ENCODE measurements around the gene MRPL49. TPM values are rescaled to one million over a fixed set of nuclear protein-coding genes. Genes with fewer than 3 reads are reported as not detected.

MRPL49 gene
- total RNA-seq, 1 experiment from 2014 or later = 73.4 TPM

DNA sequence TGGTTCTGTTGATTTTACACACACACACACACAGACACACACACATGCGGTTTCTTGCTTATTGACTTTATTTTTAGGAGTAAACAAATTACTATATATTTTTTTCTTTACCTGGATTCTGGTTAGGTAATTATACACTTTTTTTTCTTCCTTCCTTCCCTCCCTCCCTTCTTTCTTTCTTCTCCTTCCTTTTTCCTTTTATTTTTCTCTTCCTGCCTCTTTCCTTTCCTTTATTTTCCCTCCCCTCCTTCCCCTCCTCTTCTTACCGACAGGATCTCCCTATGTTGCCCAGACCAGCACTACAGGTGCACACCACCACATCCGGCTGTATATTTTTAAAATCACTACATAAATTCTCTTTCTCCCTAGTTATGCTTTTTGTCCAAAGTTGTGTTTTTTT lies 44.8 kb downstream of the MRPL49 start:
- no CpG with 5 or more reads among the region's 3 CpGs for WGBS (ENCODE audit: extremely low coverage, insufficient read length, low lambda C conversion rate)
- Histone ChIP-seq H2AFZ (ENCODE audit: low read length) (no peak overlapping the region), H3K4me2 (ENCODE audit: insufficient read depth, insufficient read length, low read length) (no peak overlapping the region), H2BK5ac (ENCODE audit: insufficient read length, low read length) (no peak overlapping the region), H3K4ac (ENCODE audit: low read depth, low read length) (no peak overlapping the region), H3K9ac (ENCODE audit: extremely low read depth, insufficient read length, low read length) (no peak overlapping the region), H3K23me2 (ENCODE audit: insufficient read length, low read depth, low read length, poor library complexity, severe bottlenecking) (no peaks in the 10 kb centered on the region), H3K27ac (ENCODE audit: insufficient read length, low read depth, low read length) (no peak overlapping the region), H3K18ac (ENCODE audit: insufficient read length, low read depth, low read length) (no peak overlapping the region), H3K23ac (ENCODE audit: insufficient read length, low read depth, low read length) (no peak overlapping the region), H3K79me2 (ENCODE audit: insufficient read depth, low read length) (no peaks in the 10 kb centered on the region), H2BK20ac (ENCODE audit: low read depth, low read length, poor library complexity, severe bottlenecking) (no peak overlapping the region), H4K20me1 (ENCODE audit: control insufficient read depth, insufficient read depth, insufficient read length) (no peaks in the 10 kb centered on the region), H3K14ac (ENCODE audit: insufficient read depth, low read length) (no peak overlapping the region), H3K9me3 (ENCODE audit: control insufficient read depth, low read depth, low read length) (no peaks in the 10 kb centered on the region), H3K4me1 (ENCODE audit: insufficient read depth, low read length) (no peaks in the 10 kb centered on the region; the same call in 1 of the 2 replicates), H3K56ac (ENCODE audit: insufficient read length, low read depth, low read length) (no peak overlapping the region), H3T11ph (ENCODE audit: low read length) (no peak overlapping the region), H4K5ac (ENCODE audit: insufficient read length, low read depth, low read length) (no peak overlapping the region), H3K79me1 (ENCODE audit: insufficient read depth, low read depth, low read length, poor library complexity, severe bottlenecking) (no peaks in the 10 kb centered on the region), H2BK12ac (ENCODE audit: insufficient read length, low read depth, low read length) (no peak overlapping the region), H4K91ac (ENCODE audit: insufficient read length, low read depth, low read length) (no peak overlapping the region), H3K27me3 (ENCODE audit: insufficient read depth, low read length) (no peaks in the 10 kb centered on the region), H2AK5ac (ENCODE audit: insufficient read length, low read length) (no peak overlapping the region), H2BK120ac (ENCODE audit: low read depth, low read length, poor library complexity, severe bottlenecking) (no peak overlapping the region), H2BK15ac (ENCODE audit: low read depth, low read length) (no peak overlapping the region), H4K8ac (replicated peaks; ENCODE audit: insufficient read length, low read depth, low read length) (no peak overlapping the region)
- TF ChIP-seq, protein P1, sequence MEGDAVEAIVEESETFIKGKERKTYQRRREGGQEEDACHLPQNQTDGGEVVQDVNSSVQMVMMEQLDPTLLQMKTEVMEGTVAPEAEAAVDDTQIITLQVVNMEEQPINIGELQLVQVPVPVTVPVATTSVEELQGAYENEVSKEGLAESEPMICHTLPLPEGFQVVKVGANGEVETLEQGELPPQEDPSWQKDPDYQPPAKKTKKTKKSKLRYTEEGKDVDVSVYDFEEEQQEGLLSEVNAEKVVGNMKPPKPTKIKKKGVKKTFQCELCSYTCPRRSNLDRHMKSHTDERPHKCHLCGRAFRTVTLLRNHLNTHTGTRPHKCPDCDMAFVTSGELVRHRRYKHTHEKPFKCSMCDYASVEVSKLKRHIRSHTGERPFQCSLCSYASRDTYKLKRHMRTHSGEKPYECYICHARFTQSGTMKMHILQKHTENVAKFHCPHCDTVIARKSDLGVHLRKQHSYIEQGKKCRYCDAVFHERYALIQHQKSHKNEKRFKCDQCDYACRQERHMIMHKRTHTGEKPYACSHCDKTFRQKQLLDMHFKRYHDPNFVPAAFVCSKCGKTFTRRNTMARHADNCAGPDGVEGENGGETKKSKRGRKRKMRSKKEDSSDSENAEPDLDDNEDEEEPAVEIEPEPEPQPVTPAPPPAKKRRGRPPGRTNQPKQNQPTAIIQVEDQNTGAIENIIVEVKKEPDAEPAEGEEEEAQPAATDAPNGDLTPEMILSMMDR (conservative IDR thresholded peaks at IDR 0.05) = no peak
- Mint-ChIP-seq H3K27ac (no peak overlapping the region), H3K36me3 (ENCODE audit: insufficient read depth in 1 of 3, low read depth in 3 of 3) (no peaks in the 10 kb centered on the region), H3K4me3 (no peak overlapping the region), H3K4me1 (peaks cover 7 to 15% of the 10 kb centered on the region in 2 experiments), H3K27me3 (ENCODE audit: low read depth) (no peaks in the 10 kb centered on the region; the same call in 1 of the 2 replicates), H3K9me3 (no peaks in the 10 kb centered on the region)
- no peak for DNase-seq
